HepG2 (cell line): ENCODE measurements around the gene MPP3. TPM values are rescaled to one million over a fixed set of nuclear protein-coding genes. Genes with fewer than 3 reads are reported as not detected.
A peak's percentile ranks its signal among the peaks of the same experiment; 100 is the strongest.

Experiments
- ATAC-seq: fragments of 200-7000 bp; cut with Tn5 transposase; 3 replicates; pipeline ENCODE4 v1.9.1; 2020; ENCODE audit warnings: mild to moderate bottlenecking, moderate library complexity
- BruUV-seq: library from RNA; stranded (reverse); fragments of 400-500 nt; replicated peaks from 2 replicates; lab custom pipeline; 2021; lab: Mats Ljungman, UMichigan
- CTCF ChIA-PET: fragments of 300-600 bp; formaldehyde crosslinking; extraction: SDS; loops from one replicate; lab custom pipeline; 2021; ENCODE audit warnings: low total read pairs, inconsistent platforms, low intra/inter-chr PET ratio; lab: Yijun Ruan, JAX
- POLR2A ChIA-PET: fragments of 350-600 bp; sonication (Branson Sonifier 250); formaldehyde crosslinking; loops from one replicate; lab custom pipeline; 2020; ENCODE audit warnings: antibody characterized with exemption, inconsistent platforms; lab: Yijun Ruan, JAX
- DNase-seq: peaks from one replicate; pipeline ENCODE4 v3.0.0-alpha.2; 2015; ENCODE audit warnings: low spot score
- FAIRE-seq: peaks from 3 replicates; lab custom pipeline; 2011; peaks lifted over from hg19 to GRCh38; lab: Jason Lieb, UNC
- H2AFZ ChIP-seq: one replicate; pipeline ENCODE4 v1.6.1; 2011; ENCODE audit warnings: low read length, inconsistent platforms
- H3K27ac ChIP-seq: fragments of 300-600 bp; 3 replicates; pipeline ENCODE4 v1.8.0; 2011; ENCODE audit warnings: mixed run types, mild to moderate bottlenecking, mixed read lengths, low read length, inconsistent platforms; ENCODE audit not compliant: insufficient read depth; ENCODE audit errors: extremely low read length
- H3K27me3 ChIP-seq, 2 experiments: fragments of 200-600 bp in 1 of 2; 2 replicates in 1 of 2; 3 replicates in 1 of 2; pipeline versions ENCODE4 v1.6.0 to v1.8.0; 2011; ENCODE audit warnings: low read length in 2 of 2, mild to moderate bottlenecking in 2 of 2, moderate library complexity in 2 of 2, inconsistent platforms in 1 of 2; ENCODE audit not compliant: insufficient read depth in 2 of 2, control insufficient read depth in 1 of 2
- H3K36me3 ChIP-seq, 2 experiments: fragments of 200-600 bp in 1 of 2; replicated peaks in 1 of 2; 2 replicates in 1 of 2; 3 replicates in 1 of 2; pipeline versions ENCODE4 v1.5.1 to v1.8.0; 2011; ENCODE audit warnings: low read length in 2 of 2, inconsistent platforms in 1 of 2; ENCODE audit not compliant: insufficient read depth in 2 of 2, control insufficient read depth in 1 of 2
- H3K4me1 ChIP-seq: 2 replicates; pipeline ENCODE4 v1.5.1; 2012; ENCODE audit warnings: low read length, inconsistent platforms; ENCODE audit not compliant: insufficient read depth
- H3K4me2 ChIP-seq: 2 replicates; pipeline ENCODE4 v1.6.0; 2011; ENCODE audit warnings: low read depth, low read length, inconsistent platforms
- H3K4me3 ChIP-seq, 3 experiments: fragments of 200-600 bp in 1 of 3; sonication (generic), shearing (Covaris generic) in 1 of 3; replicated peaks in 1 of 3; 2 replicates each; pipeline ENCODE4 v1.5.1; 2011 to 2016; ENCODE audit warnings: low read length in 3 of 3, inconsistent platforms in 2 of 3, low read depth in 2 of 3, mild to moderate bottlenecking in 2 of 3, control low read depth in 1 of 3, mixed read lengths in 1 of 3; ENCODE audit not compliant: insufficient read depth in 1 of 3
- H3K79me2 ChIP-seq: one replicate; pipeline ENCODE4 v1.6.1; 2011; ENCODE audit warnings: low read length, inconsistent platforms; ENCODE audit not compliant: insufficient read depth
- H3K9ac ChIP-seq: 2 replicates; pipeline ENCODE4 v1.6.0; 2011; ENCODE audit warnings: mild to moderate bottlenecking, low read depth, low read length, inconsistent platforms; ENCODE audit not compliant: insufficient read depth
- H3K9me3 ChIP-seq: 2 replicates; pipeline ENCODE4 v1.5.1; 2012; ENCODE audit warnings: mild to moderate bottlenecking, low read length
- H4K20me1 ChIP-seq: 2 replicates; pipeline ENCODE4 v1.6.0; 2011; ENCODE audit warnings: inconsistent platforms, mild to moderate bottlenecking, low read length, moderate library complexity; ENCODE audit not compliant: insufficient read depth
- GATAD1 ChIP-seq: IDR thresholded peaks from 2 replicates; pipeline ENCODE4 v1.6.1; 2016; ENCODE audit warnings: missing genetic modification reagents, missing compliant biosample characterization
- GTF3A ChIP-seq: sonication (generic); formaldehyde crosslinking; conservative IDR thresholded peaks from 2 replicates; pipeline ENCODE4 v1.4.0; 2020; ENCODE audit warnings: mild to moderate bottlenecking, missing genetic modification reagents
- RFXANK ChIP-seq: IDR thresholded peaks from 2 replicates; pipeline ENCODE4 v1.6.1; 2016
- SSRP1 ChIP-seq: IDR thresholded peaks from 2 replicates; pipeline ENCODE4 v1.6.1; 2016; ENCODE audit warnings: control low read depth
- TBX2 ChIP-seq: sonication (generic); formaldehyde crosslinking; IDR thresholded peaks from 2 replicates; pipeline ENCODE4 v1.5.0; 2020; ENCODE audit warnings: missing genetic modification reagents, mild to moderate bottlenecking, borderline replicate concordance
- TRIM24 ChIP-seq: sonication (generic); formaldehyde crosslinking; IDR thresholded peaks from 2 replicates; pipeline ENCODE4 v1.8.0; 2022; ENCODE audit warnings: mild to moderate bottlenecking, missing genetic modification reagents
- ZBTB20 ChIP-seq: sonication (generic); formaldehyde crosslinking; IDR thresholded peaks from 2 replicates; pipeline ENCODE4 v1.8.1; 2023; ENCODE audit warnings: missing genetic modification reagents, low read depth, mild to moderate bottlenecking, borderline replicate concordance
- ZNF263 ChIP-seq: sonication (generic); formaldehyde crosslinking; IDR thresholded peaks from 2 replicates; pipeline ENCODE4 v1.4.0; 2020; ENCODE audit warnings: missing genetic modification reagents
- ZNF607 ChIP-seq: sonication (generic); formaldehyde crosslinking; IDR thresholded peaks from 2 replicates; pipeline ENCODE4 v1.5.1; 2020; ENCODE audit warnings: missing genetic modification reagents, mild to moderate bottlenecking, borderline replicate concordance
- ZNF619 ChIP-seq: sonication (generic); formaldehyde crosslinking; IDR thresholded peaks from 2 replicates; pipeline ENCODE4 v1.4.0; 2020; ENCODE audit warnings: mild to moderate bottlenecking, missing genetic modification reagents
- ZNF703 ChIP-seq: sonication (generic); formaldehyde crosslinking; IDR thresholded peaks from 2 replicates; pipeline ENCODE4 v1.5.1; 2020; ENCODE audit warnings: missing genetic modification reagents, mild to moderate bottlenecking, moderate library complexity, borderline replicate concordance
- ZNF724P ChIP-seq: sonication (generic); formaldehyde crosslinking; IDR thresholded peaks from 2 replicates; pipeline ENCODE4 v1.8.0; 2022; ENCODE audit warnings: missing genetic modification reagents, borderline replicate concordance
- WGBS: methylation state at CpG from one replicate; pipeline ENCODE4 v1.1.6; 2017; ENCODE audit warnings: low lambda C conversion rate; 5-methylcytosine and 5-hydroxymethylcytosine counted together
- in situ Hi-C: cut with HindIII; loops from 2 replicates; pipeline ENCODE4 v1.10.0; 2017; ENCODE audit warnings: low pct_unique_long_range_greater_than_20kb; ENCODE audit not compliant: extremely low pct_ligation_motif_present
- intact Hi-C: fragments of 100-400 bp; cut with micrococcal nuclease; formaldehyde crosslinking; loops from one replicate; pipeline ENCODE4 v1.10.0; 2022; ENCODE audit not compliant: unreplicated experiment
- polyA plus RNA-seq, 8 experiments: library from polyadenylated mRNA; depleted of rRNA in 3 of 8; stranded (reverse) in 7 of 8; unstranded in 1 of 8; fragments of >200 nt; fragmentation: Illumina TruSeq in 4 of 8; extraction: Trizol in 4 of 8; gene quantifications; 2 replicates each; pipeline versions ENCODE4 v1.2.1 to v1.2.3, GENCODE V29; 2011 to 2016; ENCODE audit warnings: low read depth in 4 of 8, missing spikeins in 1 of 8, mixed read lengths in 1 of 8; ENCODE audit not compliant: insufficient read depth in 1 of 8
- total RNA-seq, 5 experiments: library from RNA; depleted of rRNA; stranded (reverse); fragments of >200 nt; fragmentation: Illumina TruSeq; extraction: Trizol; gene quantifications; 2 replicates each; pipeline ENCODE4 v1.2.3, GENCODE V29; 2016; ENCODE audit warnings: low read depth in 1 of 5
- TF ChIP-seq, protein P1 (sequence below): IDR thresholded peaks from 2 replicates; pipeline ENCODE4 v1.6.1; 2016; ENCODE audit warnings: low read depth, borderline replicate concordance
- TF ChIP-seq, protein P2 (sequence below): sonication (generic); formaldehyde crosslinking; IDR thresholded peaks from 2 replicates; pipeline ENCODE4 v1.8.1; 2023; ENCODE audit warnings: missing genetic modification reagents, mild to moderate bottlenecking, borderline replicate concordance
- TF ChIP-seq, protein P3 (sequence below): conservative IDR thresholded peaks from 2 replicates; pipeline ENCODE4 v1.6.1; 2018; ENCODE audit warnings: missing genetic modification reagents
- TF ChIP-seq, protein P4 (sequence below): sonication (generic); formaldehyde crosslinking; IDR thresholded peaks from 2 replicates; pipeline ENCODE4 v1.4.0; 2020; ENCODE audit warnings: missing genetic modification reagents
- TF ChIP-seq, protein P5 (sequence below): fragments of 450-650 bp; IDR thresholded peaks from 2 replicates; pipeline ENCODE4 v1.6.1; 2017; ENCODE audit warnings: mild to moderate bottlenecking

MPP3 gene
- total and polyA plus RNA-seq, 2 of the 13 experiments (the other 11 are each of a cell fraction or from before 2014, with no cell fraction given), result 0.91 to 1.8 TPM

DNA sequence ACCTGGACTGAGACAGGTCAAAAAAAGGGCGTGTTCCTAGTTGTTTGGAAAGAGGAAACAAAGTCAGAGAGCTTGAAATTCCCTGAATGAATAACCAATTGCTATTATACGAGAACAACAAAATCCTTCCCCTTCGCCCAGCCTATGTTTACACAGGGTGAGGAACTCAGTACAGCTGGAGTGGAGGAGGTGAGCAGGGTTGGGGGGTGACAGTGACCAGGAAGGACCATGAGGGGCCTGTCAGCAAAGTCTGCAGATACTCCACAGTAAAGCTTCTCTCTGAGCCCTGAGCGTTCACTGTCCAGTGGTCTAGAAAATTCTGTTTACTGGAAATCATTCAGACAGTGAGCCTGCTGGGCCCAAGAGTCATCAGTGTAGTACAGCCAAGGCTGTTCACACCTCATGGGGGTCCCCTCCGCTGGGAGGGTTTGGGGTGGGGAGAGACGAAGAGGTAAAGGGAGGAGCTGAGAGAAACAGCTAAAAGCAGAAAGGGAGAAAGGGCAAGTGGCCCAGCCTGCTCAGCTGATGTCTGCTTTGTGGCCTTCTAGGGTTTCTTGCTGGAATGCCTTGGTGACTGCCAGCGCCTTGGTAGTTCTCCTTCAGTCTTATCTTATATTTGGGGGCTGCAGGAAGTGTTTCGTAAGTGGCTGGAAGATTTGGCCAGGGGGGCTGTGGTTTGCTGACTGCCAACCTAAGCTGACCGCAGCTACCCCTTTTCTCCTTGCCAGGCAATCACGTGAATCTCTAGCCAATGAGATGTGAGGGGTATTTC, 59.9 kb downstream of the MPP3 start (continued):
- TF ChIP-seq, protein P1, sequence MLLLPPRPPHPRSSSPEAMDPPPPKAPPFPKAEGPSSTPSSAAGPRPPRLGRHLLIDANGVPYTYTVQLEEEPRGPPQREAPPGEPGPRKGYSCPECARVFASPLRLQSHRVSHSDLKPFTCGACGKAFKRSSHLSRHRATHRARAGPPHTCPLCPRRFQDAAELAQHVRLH, result no peak
- TF ChIP-seq ZBTB20 (CRISPR knock-in tag) (0 out of 2 replicates have a peak, but pooled peaks have one; percentile 32), ZNF724P (no peak), GATAD1 (CRISPR knock-in tag) (no peak)

DNA sequence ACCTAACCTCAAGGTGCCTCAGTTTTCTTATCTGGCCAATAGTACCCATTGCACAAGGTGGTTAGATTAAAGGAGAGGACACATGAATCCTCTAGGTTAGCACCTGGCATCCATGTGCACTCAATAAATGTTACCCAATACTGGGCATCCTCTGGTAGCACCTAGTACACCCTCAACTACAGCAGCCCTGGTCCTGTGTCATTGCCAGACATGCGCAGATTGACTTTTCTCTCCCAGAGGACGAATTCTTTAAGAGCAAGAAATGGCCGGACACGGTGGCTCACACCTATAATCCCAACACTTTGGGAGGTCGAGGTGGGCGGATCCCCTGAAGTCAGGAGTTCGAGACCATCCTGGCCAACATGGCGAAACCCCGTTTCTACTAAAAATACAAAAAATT, 61.5 kb downstream of the MPP3 start:
- Histone ChIP-seq H3K27ac (peak overlapping the region; percentile 81), H3K9me3 (no peaks in the 10 kb centered on the region), H4K20me1 (no peaks in the 10 kb centered on the region), H3K36me3 (peaks cover 26 to 56% of the 10 kb centered on the region in 2 experiments), H3K4me2 (peak overlapping the region; percentile 18; the same call in 1 of the 2 replicates), H3K4me3 (no peak overlapping the region), H3K79me2 (peaks cover 9% of the 10 kb centered on the region), H3K9ac (no peak overlapping the region; the same call in 1 of the 2 replicates), H2AFZ (no peak overlapping the region), H3K27me3 (no peaks in the 10 kb centered on the region), H3K4me1 (peaks cover 53% of the 10 kb centered on the region)
- no TSS peak for BruUV-seq
- 75% methylated on average over 9 of the region's 9 CpGs for WGBS
- no peak for ATAC-seq
- in situ Hi-C loops (no loop called here), intact Hi-C loops (no loop called here)
- ChIA-PET CTCF (no interaction called here), POLR2A (interaction anchor here (0.6 to 1.9 kb wide), 14 partner anchors 16 to 411 kb away, joined by 3 to 8 read pairs (median 3); partner anchors contain the start of gene ARL4D)
- DNase-seq, result no peak
- FAIRE-seq, result peak; percentile 39
- TF ChIP-seq, protein P2, sequence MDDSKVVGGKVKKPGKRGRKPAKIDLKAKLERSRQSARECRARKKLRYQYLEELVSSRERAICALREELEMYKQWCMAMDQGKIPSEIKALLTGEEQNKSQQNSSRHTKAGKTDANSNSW (CRISPR knock-in tag), result no peak
- TF ChIP-seq ZNF607 (CRISPR knock-in tag), result 0 out of 2 replicates have a peak, but pooled peaks have one; percentile 16
- no peak for TF ChIP-seq ZNF263 (CRISPR knock-in tag)
- TF ChIP-seq TRIM24 (CRISPR knock-in tag), result no peak
- 0 out of 2 replicates have a peak, but pooled peaks have one; percentile 4 for TF ChIP-seq RFXANK (CRISPR knock-in tag)
- no peak for TF ChIP-seq GTF3A (CRISPR knock-in tag)
- TF ChIP-seq SSRP1, result 0 out of 2 replicates have a peak, but pooled peaks have one; percentile 72
- TF ChIP-seq ZNF619, result 0 out of 2 replicates have a peak, but pooled peaks have one; percentile 7
- no peak for TF ChIP-seq TBX2 (CRISPR knock-in tag)
- TF ChIP-seq, protein P3, sequence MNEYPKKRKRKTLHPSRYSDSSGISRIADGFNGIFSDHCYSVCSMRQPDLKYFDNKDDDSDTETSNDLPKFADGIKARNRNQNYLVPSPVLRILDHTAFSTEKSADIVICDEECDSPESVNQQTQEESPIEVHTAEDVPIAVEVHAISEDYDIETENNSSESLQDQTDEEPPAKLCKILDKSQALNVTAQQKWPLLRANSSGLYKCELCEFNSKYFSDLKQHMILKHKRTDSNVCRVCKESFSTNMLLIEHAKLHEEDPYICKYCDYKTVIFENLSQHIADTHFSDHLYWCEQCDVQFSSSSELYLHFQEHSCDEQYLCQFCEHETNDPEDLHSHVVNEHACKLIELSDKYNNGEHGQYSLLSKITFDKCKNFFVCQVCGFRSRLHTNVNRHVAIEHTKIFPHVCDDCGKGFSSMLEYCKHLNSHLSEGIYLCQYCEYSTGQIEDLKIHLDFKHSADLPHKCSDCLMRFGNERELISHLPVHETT, result no peak
- TF ChIP-seq, protein P4, sequence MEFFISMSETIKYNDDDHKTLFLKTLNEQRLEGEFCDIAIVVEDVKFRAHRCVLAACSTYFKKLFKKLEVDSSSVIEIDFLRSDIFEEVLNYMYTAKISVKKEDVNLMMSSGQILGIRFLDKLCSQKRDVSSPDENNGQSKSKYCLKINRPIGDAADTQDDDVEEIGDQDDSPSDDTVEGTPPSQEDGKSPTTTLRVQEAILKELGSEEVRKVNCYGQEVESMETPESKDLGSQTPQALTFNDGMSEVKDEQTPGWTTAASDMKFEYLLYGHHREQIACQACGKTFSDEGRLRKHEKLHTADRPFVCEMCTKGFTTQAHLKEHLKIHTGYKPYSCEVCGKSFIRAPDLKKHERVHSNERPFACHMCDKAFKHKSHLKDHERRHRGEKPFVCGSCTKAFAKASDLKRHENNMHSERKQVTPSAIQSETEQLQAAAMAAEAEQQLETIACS (CRISPR knock-in tag), result no peak
- TF ChIP-seq, protein P5, sequence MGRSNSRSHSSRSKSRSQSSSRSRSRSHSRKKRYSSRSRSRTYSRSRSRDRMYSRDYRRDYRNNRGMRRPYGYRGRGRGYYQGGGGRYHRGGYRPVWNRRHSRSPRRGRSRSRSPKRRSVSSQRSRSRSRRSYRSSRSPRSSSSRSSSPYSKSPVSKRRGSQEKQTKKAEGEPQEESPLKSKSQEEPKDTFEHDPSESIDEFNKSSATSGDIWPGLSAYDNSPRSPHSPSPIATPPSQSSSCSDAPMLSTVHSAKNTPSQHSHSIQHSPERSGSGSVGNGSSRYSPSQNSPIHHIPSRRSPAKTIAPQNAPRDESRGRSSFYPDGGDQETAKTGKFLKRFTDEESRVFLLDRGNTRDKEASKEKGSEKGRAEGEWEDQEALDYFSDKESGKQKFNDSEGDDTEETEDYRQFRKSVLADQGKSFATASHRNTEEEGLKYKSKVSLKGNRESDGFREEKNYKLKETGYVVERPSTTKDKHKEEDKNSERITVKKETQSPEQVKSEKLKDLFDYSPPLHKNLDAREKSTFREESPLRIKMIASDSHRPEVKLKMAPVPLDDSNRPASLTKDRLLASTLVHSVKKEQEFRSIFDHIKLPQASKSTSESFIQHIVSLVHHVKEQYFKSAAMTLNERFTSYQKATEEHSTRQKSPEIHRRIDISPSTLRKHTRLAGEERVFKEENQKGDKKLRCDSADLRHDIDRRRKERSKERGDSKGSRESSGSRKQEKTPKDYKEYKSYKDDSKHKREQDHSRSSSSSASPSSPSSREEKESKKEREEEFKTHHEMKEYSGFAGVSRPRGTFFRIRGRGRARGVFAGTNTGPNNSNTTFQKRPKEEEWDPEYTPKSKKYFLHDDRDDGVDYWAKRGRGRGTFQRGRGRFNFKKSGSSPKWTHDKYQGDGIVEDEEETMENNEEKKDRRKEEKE, result no peak
- 0 out of 2 replicates have a peak, but pooled peaks have one; percentile 31 for TF ChIP-seq ZNF703 (CRISPR knock-in tag)
